Ishikawa (cell line): ENCODE measurements around the gene GRIA4.

Source experiments
- CEBPB ChIP-seq: IDR thresholded peaks from 2 replicates; pipeline ENCODE4 v1.6.1; 2012
- CREB1 ChIP-seq: IDR thresholded peaks from 2 replicates; pipeline ENCODE4 v1.6.1; 2012; ENCODE audit warnings: low read depth
- EGR1 ChIP-seq: IDR thresholded peaks from 2 replicates; pipeline ENCODE4 v1.6.1; 2012
- EP300 ChIP-seq: IDR thresholded peaks from 2 replicates; pipeline ENCODE4 v1.6.1; 2012; ENCODE audit warnings: borderline replicate concordance
- FOXM1 ChIP-seq: IDR thresholded peaks from 2 replicates; pipeline ENCODE4 v1.6.1; 2012; ENCODE audit warnings: low read depth, borderline replicate concordance
- MAX ChIP-seq: IDR thresholded peaks from 2 replicates; pipeline ENCODE4 v1.6.1; 2012
- NFIC ChIP-seq: IDR thresholded peaks from 2 replicates; pipeline ENCODE4 v1.6.1; 2012
- RAD21 ChIP-seq: IDR thresholded peaks from 2 replicates; pipeline ENCODE4 v1.6.1; 2012; ENCODE audit warnings: low read depth
- REST ChIP-seq: IDR thresholded peaks from 2 replicates; pipeline ENCODE4 v1.6.1; 2012; ENCODE audit warnings: low read depth, mild to moderate bottlenecking
- TAF1 ChIP-seq: IDR thresholded peaks from 2 replicates; pipeline ENCODE4 v1.6.1; 2012; ENCODE audit warnings: low read depth, mild to moderate bottlenecking
- TCF12 ChIP-seq: IDR thresholded peaks from 2 replicates; pipeline ENCODE4 v1.6.1; 2012; ENCODE audit warnings: low read depth
- TEAD4 ChIP-seq: IDR thresholded peaks from 2 replicates; pipeline ENCODE4 v1.6.1; 2012
- YY1 ChIP-seq: IDR thresholded peaks from 2 replicates; pipeline ENCODE4 v1.6.1; 2012; ENCODE audit warnings: low read depth
- ZBTB7A ChIP-seq: IDR thresholded peaks from 2 replicates; pipeline ENCODE4 v1.6.1; 2012; ENCODE audit warnings: low read depth
- TF ChIP-seq, protein P1 (sequence below): IDR thresholded peaks from 2 replicates; pipeline ENCODE4 v1.6.1; 2012

GRIA4 gene

DNA sequence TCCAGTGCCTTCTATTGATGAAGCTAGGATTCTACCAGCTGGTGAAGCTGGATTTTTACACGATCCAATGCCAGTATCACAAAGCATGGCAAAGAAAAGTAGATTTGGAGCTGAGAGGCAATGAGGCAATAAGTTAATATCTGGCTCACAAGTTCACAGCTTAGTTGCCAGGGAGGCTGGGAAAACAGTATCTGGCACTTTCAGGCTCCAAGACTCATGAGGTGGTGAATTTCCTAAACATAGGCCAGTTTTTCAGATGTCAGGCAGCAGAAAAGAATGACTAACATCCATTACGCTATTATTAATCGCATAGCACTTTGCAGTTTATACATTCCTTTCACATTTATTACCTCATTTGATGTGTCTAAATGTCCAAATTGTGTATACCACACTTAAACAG lies 122.7 kb downstream of the GRIA4 start:
- no peak for TF ChIP-seq RAD21
- TF ChIP-seq YY1: no peak
- no peak for TF ChIP-seq NFIC
- TF ChIP-seq, protein P1, sequence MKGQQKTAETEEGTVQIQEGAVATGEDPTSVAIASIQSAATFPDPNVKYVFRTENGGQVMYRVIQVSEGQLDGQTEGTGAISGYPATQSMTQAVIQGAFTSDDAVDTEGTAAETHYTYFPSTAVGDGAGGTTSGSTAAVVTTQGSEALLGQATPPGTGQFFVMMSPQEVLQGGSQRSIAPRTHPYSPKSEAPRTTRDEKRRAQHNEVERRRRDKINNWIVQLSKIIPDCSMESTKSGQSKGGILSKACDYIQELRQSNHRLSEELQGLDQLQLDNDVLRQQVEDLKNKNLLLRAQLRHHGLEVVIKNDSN: no peak
- TF ChIP-seq TAF1: no peak
- no peak for TF ChIP-seq CEBPB
- TF ChIP-seq MAX: no peak
- TF ChIP-seq REST: no peak
- TF ChIP-seq FOXM1: no peak
- no peak for TF ChIP-seq ZBTB7A
- TF ChIP-seq TEAD4: no peak
- TF ChIP-seq EGR1: no peak
- no peak for TF ChIP-seq EP300
- TF ChIP-seq CREB1: no peak
- no peak for TF ChIP-seq TCF12

DNA sequence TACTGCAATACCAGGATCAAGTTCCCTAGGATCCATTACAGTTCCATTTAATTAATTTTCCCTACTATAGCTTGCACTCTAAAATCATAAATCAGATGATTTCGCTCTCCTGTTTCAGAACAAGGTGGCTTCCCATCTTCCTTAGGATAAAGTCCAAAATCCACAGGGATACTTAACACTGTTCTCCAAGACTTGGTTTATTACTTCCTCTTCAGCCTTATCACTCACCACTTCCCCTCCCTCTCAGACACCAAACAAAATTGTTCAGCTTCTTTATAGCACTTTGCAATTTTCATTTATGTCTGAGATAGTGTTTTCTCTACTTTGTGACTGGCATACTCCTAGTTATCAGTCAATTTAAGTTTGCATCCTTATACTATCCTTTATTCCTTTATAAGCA lies 124.6 kb downstream of the GRIA4 start:
- TF ChIP-seq CEBPB (no peak), TEAD4 (no peak), EP300 (no peak), MAX (no peak), NFIC (no peak), CREB1 (no peak), ZBTB7A (no peak), TCF12 (no peak), YY1 (no peak), REST (no peak)
- TF ChIP-seq, protein P1: no peak

DNA sequence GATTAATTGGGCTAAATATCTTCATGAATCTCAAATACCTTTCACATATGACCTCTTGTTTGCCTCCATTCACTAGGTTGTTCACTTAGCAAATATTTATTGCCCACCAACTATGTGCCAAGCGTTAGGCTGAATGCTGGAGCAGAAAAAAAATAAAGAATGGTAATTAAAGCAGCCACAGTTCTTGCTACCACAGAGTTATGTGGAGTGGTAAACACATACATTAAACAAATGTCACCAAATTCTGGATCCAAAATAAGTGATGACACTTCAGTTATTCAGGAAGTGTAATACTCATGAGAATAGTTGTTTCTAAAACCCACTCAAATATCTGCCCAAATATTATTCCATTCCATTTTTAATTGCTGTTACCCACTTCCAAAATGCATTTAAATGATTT lies 128.4 kb downstream of the GRIA4 start:
- TF ChIP-seq CREB1 (no peak), CEBPB (no peak), NFIC (no peak), EP300 (no peak), TEAD4 (no peak), TCF12 (no peak), FOXM1 (no peak), MAX (no peak), TAF1 (no peak), ZBTB7A (no peak), EGR1 (no peak), RAD21 (no peak), YY1 (no peak), REST (no peak)
- TF ChIP-seq, protein P1: no peak

DNA sequence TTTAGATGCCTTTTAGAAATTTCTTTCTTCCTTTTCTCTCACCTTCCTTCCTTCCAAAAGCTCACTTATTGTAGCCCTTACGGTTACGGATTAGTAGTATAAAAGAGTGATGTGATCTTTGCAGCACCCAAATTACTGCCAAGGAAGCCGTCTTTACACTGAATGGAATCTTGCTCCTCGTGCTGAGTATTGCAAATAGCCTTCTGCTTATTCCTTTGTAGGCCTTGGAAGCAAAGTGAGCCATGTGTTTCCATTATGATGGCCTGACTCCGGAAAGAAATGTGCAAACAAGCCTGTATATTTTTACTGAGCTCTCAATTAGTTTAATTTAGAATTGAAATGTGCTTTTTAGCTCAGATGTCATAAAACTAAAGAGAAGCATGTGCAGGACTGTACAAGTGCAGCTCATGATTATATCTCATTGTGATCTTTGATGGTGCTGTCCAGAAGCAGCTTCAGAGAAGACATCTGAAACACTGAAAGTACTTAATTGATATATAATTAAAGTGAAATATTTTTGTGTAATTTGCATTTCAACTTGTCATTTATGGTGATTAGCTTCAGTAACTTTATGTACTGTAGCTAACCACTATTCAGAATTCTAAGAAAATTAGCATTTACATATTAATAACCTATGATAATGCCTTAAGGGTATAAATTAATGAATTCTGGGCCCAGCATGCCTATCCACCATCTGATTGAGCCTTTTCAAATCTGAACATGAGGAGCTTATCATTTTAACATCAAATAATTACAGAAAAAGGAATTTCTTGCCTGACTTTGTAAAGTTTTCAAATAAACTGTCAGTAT lies 129.3 kb downstream of the GRIA4 start:
- TF ChIP-seq NFIC: no peak
- no peak for TF ChIP-seq TCF12
- no peak for TF ChIP-seq TAF1
- TF ChIP-seq EP300: no peak
- no peak for TF ChIP-seq YY1
- no peak for TF ChIP-seq EGR1
- TF ChIP-seq RAD21: no peak
- no peak for TF ChIP-seq TEAD4
- no peak for TF ChIP-seq FOXM1
- TF ChIP-seq ZBTB7A: no peak
- no peak for TF ChIP-seq CREB1
- no peak for TF ChIP-seq REST
- no peak for TF ChIP-seq MAX
- TF ChIP-seq, protein P1: no peak
- TF ChIP-seq CEBPB: no peak
